ENCODE data around the gene DNAJB12.

- TF ChIP-seq CTCF (IDR thresholded peaks at IDR 0.05 in 2 of 3, conservative IDR thresholded peaks at IDR 0.05 in 1 of 3; ENCODE audit: borderline replicate concordance in 1 of 3, insufficient read depth in 1 of 3, low read depth in 2 of 3, low read length in 2 of 3) (no peak), RAD21 (IDR thresholded peaks at IDR 0.05; ENCODE audit: low read depth) (no peak), POLR2A (IDR thresholded peaks at IDR 0.05; ENCODE audit: borderline replicate concordance, extremely low read depth, insufficient read depth, insufficient read length) (no peak), EZH2phosphoT487 (IDR thresholded peaks at IDR 0.05; ENCODE audit: borderline replicate concordance) (no peak), MAX (IDR thresholded peaks at IDR 0.05) (no peak), JUND (IDR thresholded peaks at IDR 0.05) (no peak), ATF3 (IDR thresholded peaks at IDR 0.05) (no peak), SRF (IDR thresholded peaks at IDR 0.05; ENCODE audit: low read depth) (no peak), SP1 (IDR thresholded peaks at IDR 0.05; ENCODE audit: low read depth) (no peak), ZNF274 (IDR thresholded peaks at IDR 0.05; ENCODE audit: low read depth, low read length) (no peak)
Observed at GRCh38 chr10:72334196-72334824, 20.4 kb downstream of the DNAJB12 start.

Data from HCT116 (cell line).